GM18507 (cell line): ENCODE measurements around the gene SLC25A41.

Source experiments
- DNase-seq: peaks from one replicate; pipeline ENCODE4 v3.0.0; 2011; ENCODE audit warnings: low read depth; ENCODE audit not compliant: insufficient read length; ENCODE audit errors: extremely low spot score
- FAIRE-seq: peaks from 2 replicates; lab custom pipeline; 2011; peaks lifted over from hg19 to GRCh38; lab: Jason Lieb, UNC

The SLC25A41 gene

DNA sequence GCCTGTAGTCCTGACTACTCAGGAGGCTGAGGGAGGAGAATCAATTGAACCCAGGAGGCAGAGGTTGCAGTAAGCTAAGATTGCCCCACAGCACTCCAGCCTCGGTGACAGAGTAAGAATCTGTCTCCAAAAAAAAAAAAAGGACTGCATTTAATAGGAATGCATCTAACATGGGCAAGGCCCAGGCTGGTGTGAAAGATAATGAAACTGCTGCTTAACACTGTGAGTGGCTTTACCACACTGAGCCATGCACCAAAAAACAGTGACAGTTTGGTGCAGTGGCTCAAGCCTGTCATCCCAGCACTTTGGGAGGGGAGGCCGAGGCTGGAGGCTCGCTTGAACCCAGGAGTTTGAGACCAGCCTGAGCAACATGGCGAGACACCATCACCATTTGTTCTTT is 49.2 kb downstream of the SLC25A41 start:
- FAIRE-seq = no peak
- no peak for DNase-seq

DNA sequence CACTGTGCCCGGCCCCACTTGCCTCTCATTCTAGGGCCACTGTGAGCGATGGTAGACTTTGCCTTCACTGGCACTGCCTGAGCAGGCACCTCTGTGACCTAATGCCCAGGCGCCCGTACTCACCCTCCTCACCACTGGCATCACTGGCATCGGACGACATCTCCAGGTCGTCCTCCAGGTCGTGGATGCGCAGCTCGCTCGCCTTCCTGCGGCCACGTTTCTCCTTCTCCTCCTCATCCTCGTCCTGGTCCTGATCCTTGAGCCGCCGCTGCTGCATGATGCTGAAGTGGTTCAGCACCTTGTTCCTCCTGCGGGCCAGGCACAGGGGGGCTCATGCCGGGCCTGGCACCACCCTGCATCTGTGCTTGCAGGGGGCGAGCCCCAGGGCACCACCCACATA is 50.4 kb downstream of the SLC25A41 start:
- FAIRE-seq (no peak), DNase-seq (no peak)

DNA sequence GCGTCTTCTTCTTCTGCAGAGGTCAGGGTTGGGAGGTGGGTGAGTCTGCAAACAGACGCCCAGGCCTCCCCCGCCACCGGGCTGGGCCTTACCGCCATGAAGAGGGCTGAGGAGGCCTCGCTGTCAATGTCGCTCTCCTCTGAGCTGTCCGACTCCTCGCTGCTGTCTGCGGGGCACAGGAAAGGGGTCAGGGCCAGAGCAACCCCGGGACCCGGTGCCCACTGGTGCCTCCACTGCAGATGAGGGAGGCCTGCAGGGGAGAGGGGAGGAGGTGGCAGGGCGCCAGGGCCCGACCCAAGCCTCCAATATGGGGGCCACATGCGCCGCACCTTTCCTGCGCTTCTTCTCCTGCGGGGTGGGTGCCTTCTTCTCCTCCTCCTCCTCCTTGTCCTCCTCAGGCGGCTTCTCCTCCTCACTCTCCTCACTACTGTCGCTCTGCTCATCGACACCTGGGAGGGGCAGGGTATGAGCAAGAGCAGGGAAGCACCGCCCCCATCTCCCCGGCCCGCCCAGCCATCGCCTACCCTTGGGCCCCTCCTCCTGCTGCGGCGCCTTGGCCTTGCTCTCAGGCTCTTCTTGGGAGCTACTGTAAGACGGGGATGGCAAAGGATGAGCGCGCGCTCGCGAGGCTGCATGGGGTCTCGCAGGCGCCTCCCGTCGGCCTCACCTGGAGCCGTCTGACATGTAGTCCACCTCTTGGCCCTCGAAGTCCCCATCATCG is 52.4 kb downstream of the SLC25A41 start:
- no peak for DNase-seq
- FAIRE-seq = no peak

DNA sequence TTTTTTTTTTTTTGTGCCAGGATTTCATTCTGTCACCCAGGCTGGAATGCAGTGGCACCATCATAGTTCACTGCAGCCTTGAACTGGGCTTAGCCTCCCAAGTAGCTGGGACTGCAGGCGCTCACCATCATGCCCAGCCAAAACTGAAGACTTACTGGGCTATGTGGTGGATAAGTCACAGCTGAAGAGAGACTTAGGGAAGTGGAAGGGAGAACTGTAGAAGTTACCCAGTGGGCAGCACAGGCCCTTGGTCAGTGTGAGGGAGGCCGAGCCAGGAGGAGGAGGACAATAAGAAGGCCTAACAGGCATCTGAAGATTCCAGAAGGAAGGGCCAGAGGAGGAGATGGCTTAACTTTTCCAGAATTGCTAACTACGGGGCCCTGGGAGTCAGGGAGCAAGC is 53.8 kb downstream of the SLC25A41 start:
- FAIRE-seq (no peak), DNase-seq (no peak)

DNA sequence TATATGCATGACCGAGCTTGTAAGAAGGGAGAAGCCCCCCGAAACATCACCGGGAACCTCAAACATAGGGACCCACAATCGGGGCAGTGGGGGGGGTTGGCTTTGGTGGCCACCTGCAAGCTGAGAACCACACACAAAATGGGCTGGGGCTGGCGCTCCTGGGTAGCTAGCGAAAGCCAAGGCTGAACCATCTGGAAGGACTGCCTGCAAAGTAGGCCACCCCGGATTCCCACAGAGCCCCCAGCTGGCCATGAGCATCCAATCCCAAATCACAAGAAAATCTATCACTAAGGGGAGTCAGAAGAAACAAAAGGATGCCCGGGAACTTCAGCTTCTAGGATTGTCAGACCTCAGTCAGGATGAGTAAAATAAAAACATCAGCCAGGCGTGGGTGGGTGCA is 55.1 kb downstream of the SLC25A41 start:
- DNase-seq = no peak
- no peak for FAIRE-seq

DNA sequence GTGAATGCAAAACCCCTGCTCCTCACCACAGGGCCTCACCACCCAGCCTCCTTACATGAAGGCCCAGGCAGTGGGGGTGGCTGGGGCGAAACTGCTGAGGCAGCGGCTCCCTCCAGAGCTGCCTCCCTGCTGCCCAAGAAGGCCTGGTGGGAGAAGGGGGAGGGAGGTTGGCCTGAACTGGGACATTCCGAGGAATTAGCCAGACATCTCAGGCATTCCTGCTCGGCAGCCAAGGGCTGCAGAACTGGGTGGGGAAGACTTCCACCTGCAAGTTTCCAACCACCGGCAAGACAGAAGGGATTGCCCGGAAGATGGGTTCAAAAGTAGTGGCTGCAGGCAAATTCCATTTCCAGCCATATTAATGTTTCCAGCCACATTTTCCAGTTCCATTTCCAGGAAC is 55.5 kb downstream of the SLC25A41 start:
- FAIRE-seq = no peak
- DNase-seq = no peak

DNA sequence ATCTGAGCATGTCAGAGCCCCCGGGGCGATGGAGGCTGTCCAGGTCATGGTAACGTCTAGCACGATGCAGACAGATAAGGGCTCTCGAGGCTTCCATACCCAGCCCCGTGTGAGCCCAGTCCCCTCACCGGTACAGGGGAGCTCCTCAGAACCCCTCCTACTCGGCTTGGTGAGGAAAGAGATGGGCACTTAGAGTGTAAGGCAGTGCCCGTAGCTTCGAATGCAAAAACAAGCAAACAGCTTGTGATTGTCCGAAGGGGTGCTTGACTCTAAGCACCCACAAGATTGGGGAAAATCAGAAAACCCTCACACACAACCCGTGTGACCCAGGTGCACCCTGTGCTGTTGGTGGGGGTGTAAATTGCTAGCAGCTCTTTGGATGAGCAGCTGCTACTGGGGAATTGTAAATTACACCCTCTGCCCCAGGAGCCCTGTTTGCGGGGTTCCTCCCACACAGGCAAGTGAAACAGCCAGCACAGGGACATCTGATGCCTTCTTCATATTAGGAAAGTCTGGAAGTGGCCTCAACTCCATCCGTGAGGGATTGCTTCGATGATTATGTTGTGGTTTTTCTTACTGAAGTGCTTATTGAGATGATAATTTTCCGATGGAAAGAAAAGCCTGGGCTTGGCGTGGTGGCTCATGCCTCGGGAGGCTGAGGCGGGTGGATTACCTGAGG is 56.9 kb downstream of the SLC25A41 start:
- no peak for DNase-seq
- FAIRE-seq = no peak
